GM23338 (cell line): Measurements from ENCODE around the gene ODAD3. TPM values are rescaled to one million over a fixed set of nuclear protein-coding genes. Genes with fewer than 3 reads are reported as not detected.

Experiments
- ATAC-seq: fragments of 200-7000 bp; cut with Tn5 transposase; 3 replicates; pipeline ENCODE4 v1.9.1; 2020
- DNase-seq: peaks from one replicate; pipeline ENCODE4 v3.0.0-alpha.2; 2015; ENCODE audit warnings: low spot score
- H2AFZ ChIP-seq: fragments of 200-600 bp; sonication (generic); 2 replicates; pipeline ENCODE4 v1.8.0; 2016; ENCODE audit warnings: antibody characterized with exemption, mild to moderate bottlenecking, moderate library complexity
- H3F3A ChIP-seq: fragments of 200-600 bp; sonication (generic); replicated peaks from 2 replicates; pipeline ENCODE4 v1.8.0; 2017; ENCODE audit warnings: antibody characterized with exemption, mixed run types, low read depth
- H3K27ac ChIP-seq: fragments of 200-600 bp; sonication (generic); 2 replicates; pipeline ENCODE4 v1.6.1; 2016; ENCODE audit warnings: low read depth
- H3K27me3 ChIP-seq: fragments of 200-600 bp; sonication (generic); 2 replicates; pipeline ENCODE4 v1.8.0; 2016; ENCODE audit warnings: mild to moderate bottlenecking, mixed run types, moderate library complexity; ENCODE audit not compliant: insufficient read depth
- H3K36me3 ChIP-seq: fragments of 200-600 bp; sonication (generic); 2 replicates; pipeline ENCODE4 v1.8.0; 2016; ENCODE audit warnings: mild to moderate bottlenecking; ENCODE audit not compliant: insufficient read depth
- H3K4me1 ChIP-seq: fragments of 200-600 bp; sonication (generic); 2 replicates; pipeline ENCODE4 v1.8.0; 2016; ENCODE audit warnings: mild to moderate bottlenecking, moderate library complexity; ENCODE audit not compliant: insufficient read depth
- H3K4me2 ChIP-seq: fragments of 200-600 bp; sonication (generic); 2 replicates; pipeline ENCODE4 v1.7.1; 2017; ENCODE audit warnings: mixed run types
- H3K4me3 ChIP-seq: fragments of 200-600 bp; sonication (generic); 2 replicates; pipeline ENCODE4 v1.6.1; 2016; ENCODE audit warnings: mixed run types
- H3K79me2 ChIP-seq: fragments of 200-600 bp; sonication (generic); replicated peaks from 2 replicates; pipeline ENCODE4 v1.8.0; 2017; ENCODE audit warnings: mild to moderate bottlenecking; ENCODE audit not compliant: insufficient read depth
- H3K9me2 ChIP-seq: fragments of 200-600 bp; sonication (generic); 2 replicates; pipeline ENCODE4 v1.8.0; 2017; ENCODE audit not compliant: insufficient read depth
- H4K20me1 ChIP-seq: fragments of 200-600 bp; sonication (generic); replicated peaks from 2 replicates; pipeline ENCODE4 v1.8.0; 2017; ENCODE audit warnings: mild to moderate bottlenecking; ENCODE audit not compliant: insufficient read depth
- H3K27ac Mint-ChIP-seq: 2 replicates; pipeline ENCODE4 v1.8.0; 2020; ENCODE audit warnings: inconsistent platforms, mild to moderate bottlenecking, moderate library complexity, mixed read lengths
- H3K27me3 Mint-ChIP-seq: 3 replicates; pipeline ENCODE4 v1.8.0; 2022; ENCODE audit warnings: low read depth, mild to moderate bottlenecking, moderate library complexity, mixed read lengths, inconsistent platforms; ENCODE audit not compliant: insufficient read depth, poor library complexity
- H3K36me3 Mint-ChIP-seq: 3 replicates; pipeline ENCODE4 v1.8.0; 2021; ENCODE audit warnings: low read depth, mild to moderate bottlenecking, inconsistent platforms, moderate library complexity, mixed read lengths
- H3K4me1 Mint-ChIP-seq: 3 replicates; pipeline ENCODE4 v1.8.0; 2020; ENCODE audit warnings: mild to moderate bottlenecking, inconsistent platforms, mixed read lengths
- H3K4me3 Mint-ChIP-seq: 3 replicates; pipeline ENCODE4 v1.8.0; 2021; ENCODE audit warnings: moderate library complexity, mild to moderate bottlenecking, inconsistent platforms, mixed read lengths
- H3K9me3 Mint-ChIP-seq: 3 replicates; pipeline ENCODE4 v1.8.0; 2020; ENCODE audit warnings: moderate library complexity, mild to moderate bottlenecking, inconsistent platforms, mixed read lengths
- CREB1 ChIP-seq: fragments of 250-450 bp; sonication (Bioruptor Pico); IDR thresholded peaks from 2 replicates; pipeline ENCODE4 v1.5.0; 2020; ENCODE audit warnings: low read depth, mild to moderate bottlenecking, moderate library complexity
- STAT1 ChIP-seq: IDR thresholded peaks from one replicate; pipeline ENCODE4 v1.6.1; 2016; ENCODE audit warnings: antibody characterized with exemption; ENCODE audit not compliant: unreplicated experiment
- polyA plus RNA-seq: library from polyadenylated mRNA; unstranded; fragments of >200 nt; fragmentation: Nextera tagmentation; extraction: Ambion mirVana; gene quantifications from 2 replicates; pipeline ENCODE4 v1.2.1, GENCODE V29; 2016
- total RNA-seq: library from RNA; depleted of rRNA; stranded (reverse); fragments of >200 nt; shearing (Covaris generic); gene quantifications from 2 replicates; pipeline ENCODE4 v1.2.3, GENCODE V29; 2014
- TF ChIP-seq, protein P1 (sequence below), 2 experiments: fragments of 200-600 bp in 1 of 2; sonication (generic) in 1 of 2; conservative IDR thresholded peaks; 2 replicates each; pipeline versions ENCODE4 v1.5.1 to v1.6.1; 2016 to 2017; ENCODE audit warnings: antibody characterized with exemption in 2 of 2, low read depth in 2 of 2, mild to moderate bottlenecking in 2 of 2, moderate library complexity in 1 of 2

The ODAD3 gene
- total and polyA plus RNA-seq, 2 experiments from 2014 or later, result 1.5 to 6.1 TPM

DNA sequence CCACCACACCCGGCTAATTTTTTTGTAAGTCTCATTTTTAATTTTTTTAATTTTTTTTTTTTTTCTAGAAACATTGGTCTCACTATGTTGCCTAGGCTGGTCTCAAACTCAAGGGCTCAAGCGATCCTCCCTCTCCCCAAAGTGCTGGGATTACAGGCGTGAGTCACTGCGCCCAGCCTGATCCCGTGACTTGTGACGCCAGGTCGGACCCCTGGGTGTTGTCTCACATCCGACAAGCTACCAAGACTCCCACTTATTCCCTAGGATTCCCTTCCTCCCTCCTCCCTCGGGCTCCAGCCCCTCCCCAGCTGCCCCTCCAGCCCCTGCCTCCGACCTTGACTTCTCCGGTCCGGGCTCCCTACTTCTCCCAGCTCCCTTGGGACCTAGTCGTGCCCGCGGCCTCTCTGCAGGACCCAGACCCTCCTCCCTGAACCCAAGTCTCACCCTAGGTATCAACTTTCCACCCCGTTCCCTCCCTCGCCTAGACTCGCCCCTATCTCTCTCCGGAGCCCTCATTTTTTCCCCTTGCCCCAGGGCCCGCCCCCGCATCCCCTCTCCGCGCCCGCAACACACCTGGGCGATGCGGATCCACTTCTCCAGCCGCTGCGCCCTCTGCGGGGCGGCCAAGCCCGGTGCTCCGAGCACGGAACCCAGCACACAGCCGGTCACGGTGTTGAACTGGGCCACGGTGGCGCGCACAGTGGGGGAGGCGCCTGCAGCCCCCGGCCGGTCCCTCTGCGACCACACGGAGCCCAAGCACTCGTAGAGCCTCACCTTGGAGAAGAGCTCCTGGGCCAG, 28.9 kb downstream of the ODAD3 start (continued):
- TF ChIP-seq, protein P1, sequence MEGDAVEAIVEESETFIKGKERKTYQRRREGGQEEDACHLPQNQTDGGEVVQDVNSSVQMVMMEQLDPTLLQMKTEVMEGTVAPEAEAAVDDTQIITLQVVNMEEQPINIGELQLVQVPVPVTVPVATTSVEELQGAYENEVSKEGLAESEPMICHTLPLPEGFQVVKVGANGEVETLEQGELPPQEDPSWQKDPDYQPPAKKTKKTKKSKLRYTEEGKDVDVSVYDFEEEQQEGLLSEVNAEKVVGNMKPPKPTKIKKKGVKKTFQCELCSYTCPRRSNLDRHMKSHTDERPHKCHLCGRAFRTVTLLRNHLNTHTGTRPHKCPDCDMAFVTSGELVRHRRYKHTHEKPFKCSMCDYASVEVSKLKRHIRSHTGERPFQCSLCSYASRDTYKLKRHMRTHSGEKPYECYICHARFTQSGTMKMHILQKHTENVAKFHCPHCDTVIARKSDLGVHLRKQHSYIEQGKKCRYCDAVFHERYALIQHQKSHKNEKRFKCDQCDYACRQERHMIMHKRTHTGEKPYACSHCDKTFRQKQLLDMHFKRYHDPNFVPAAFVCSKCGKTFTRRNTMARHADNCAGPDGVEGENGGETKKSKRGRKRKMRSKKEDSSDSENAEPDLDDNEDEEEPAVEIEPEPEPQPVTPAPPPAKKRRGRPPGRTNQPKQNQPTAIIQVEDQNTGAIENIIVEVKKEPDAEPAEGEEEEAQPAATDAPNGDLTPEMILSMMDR (conservative IDR thresholded peaks at IDR 0.05; ENCODE audit: low read depth in 2 of 2), result peak; percentile 50 to 74
- TF ChIP-seq CREB1 (CRISPR knock-in tag), result no peak

DNA sequence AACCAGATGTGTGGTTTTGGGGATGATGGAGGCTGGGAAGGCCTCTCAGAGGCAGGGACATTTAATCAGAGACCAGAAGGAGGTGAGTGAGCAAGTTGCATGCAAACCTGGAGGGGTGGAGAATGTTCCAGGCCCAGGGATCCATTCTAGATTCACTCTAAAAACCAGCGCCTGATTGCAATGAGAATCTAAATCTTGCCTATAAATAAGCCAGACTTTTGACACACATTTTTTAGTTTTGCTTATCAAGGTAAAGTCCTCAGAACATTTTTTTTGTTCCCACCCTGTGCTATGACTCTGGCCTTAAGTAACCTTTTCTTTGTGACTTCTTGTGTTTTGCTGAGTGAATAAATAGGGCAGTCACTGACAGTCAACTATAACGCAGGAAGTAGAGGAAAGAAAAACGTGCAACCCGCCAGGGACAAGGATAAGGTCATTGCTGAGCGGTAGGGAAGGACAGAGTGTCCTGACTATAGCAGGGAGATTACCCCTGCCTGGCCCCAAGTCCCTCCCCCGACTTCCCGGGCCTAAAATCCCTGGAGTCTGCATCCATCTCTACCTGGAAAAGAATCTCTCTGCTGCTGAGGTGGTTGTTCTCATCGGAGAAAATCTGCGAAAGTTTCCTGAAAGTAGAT, 30.2 kb downstream of the ODAD3 start:
- Histone ChIP-seq H3K79me2 (no peaks in the 10 kb centered on the region), H2AFZ (no peak overlapping the region), H3K36me3 (no peaks in the 10 kb centered on the region), H3K4me2 (no peak overlapping the region), H3K9me2 (no peaks in the 10 kb centered on the region), H3K4me1 (peaks cover 2% of the 10 kb centered on the region; the same call in 1 of the 2 replicates), H3K27me3 (no peaks in the 10 kb centered on the region), H4K20me1 (0 out of 2 replicates have a peak, but pooled peaks cover 7% of the 10 kb centered on the region), H3F3A (peaks cover 6% of the 10 kb centered on the region; the same call in 1 of the 2 replicates), H3K27ac (0 out of 2 replicates have a peak overlapping the region, but pooled peaks have one; percentile 32), H3K4me3 (no peak overlapping the region)
- ATAC-seq (no peak), DNase-seq (no peak)
- Mint-ChIP-seq H3K4me1 (no peaks in the 10 kb centered on the region; the same call in 2 of the 3 replicates), H3K27me3 (peaks cover 9% of the 10 kb centered on the region), H3K27ac (peak overlapping the region; percentile 67; the same call in 1 of the 2 replicates), H3K9me3 (no peaks in the 10 kb centered on the region), H3K4me3 (no peak overlapping the region), H3K36me3 (peaks cover 33% of the 10 kb centered on the region)
- TF ChIP-seq, protein P1 (conservative IDR thresholded peaks at IDR 0.05; ENCODE audit: low read depth in 2 of 2), result no peak

DNA sequence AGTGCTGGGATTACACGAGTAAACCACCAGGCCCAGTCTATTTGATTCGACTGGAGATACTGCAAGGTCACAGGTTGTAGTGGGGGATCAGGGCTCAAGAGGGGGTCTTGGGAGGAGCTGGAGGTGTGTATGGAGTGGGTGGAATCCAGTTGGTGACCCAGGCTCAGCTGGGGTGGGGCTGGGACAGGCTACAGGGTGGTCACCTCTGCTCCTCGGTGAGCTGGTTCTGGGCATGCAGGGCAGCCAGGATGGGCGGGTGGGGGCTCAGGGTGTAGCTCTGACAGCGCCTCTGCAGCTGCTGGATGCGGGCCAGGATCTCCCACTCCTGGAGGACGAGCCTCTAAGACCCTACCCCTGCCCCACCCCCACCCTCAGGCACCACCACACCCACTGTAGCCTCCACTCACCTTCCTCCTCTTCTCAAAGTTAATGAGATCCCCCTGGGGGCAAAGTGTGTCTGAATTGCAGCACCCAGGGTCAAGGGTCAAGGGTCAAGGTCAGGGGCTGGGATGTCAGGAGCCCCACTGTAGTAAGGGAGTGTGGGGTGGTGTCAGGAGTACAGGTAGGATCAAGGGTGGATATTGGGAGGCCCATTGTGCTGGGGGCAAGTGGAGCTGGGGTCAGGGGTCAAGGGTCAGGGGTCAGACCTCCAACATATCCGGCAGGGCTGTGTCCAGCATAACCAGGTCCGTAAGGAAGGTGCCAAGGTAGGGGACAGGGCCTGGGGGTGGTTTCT, 32.9 kb downstream of the ODAD3 start:
- H2AFZ ChIP-seq, result no peak overlapping the region
- peaks cover 2% of the 10 kb centered on the region; the same call in 1 of the 2 replicates for H3K4me1 ChIP-seq
- TF ChIP-seq STAT1, result no peak
- Mint-ChIP-seq H3K4me3 (no peak overlapping the region), H3K27ac (no peak overlapping the region), H3K36me3 (peaks cover 43% of the 10 kb centered on the region), H3K4me1 (no peaks in the 10 kb centered on the region; the same call in 2 of the 3 replicates), H3K27me3 (peaks cover 9% of the 10 kb centered on the region), H3K9me3 (no peaks in the 10 kb centered on the region)
- no peaks in the 10 kb centered on the region for H3K9me2 ChIP-seq
- no peak overlapping the region for H3K4me3 ChIP-seq
- H3K36me3 ChIP-seq, result no peaks in the 10 kb centered on the region; the same call in 1 of the 2 replicates
- peaks cover 6% of the 10 kb centered on the region; the same call in 1 of the 2 replicates for H3F3A ChIP-seq
- no peak for ATAC-seq
- H4K20me1 ChIP-seq, result 0 out of 2 replicates have a peak, but pooled peaks cover 2% of the 10 kb centered on the region
- H3K4me2 ChIP-seq, result no peak overlapping the region
- no peak overlapping the region for H3K27ac ChIP-seq
- no peaks in the 10 kb centered on the region for H3K79me2 ChIP-seq
- no peaks in the 10 kb centered on the region for H3K27me3 ChIP-seq
- no peak for DNase-seq
